ENCODE results near the gene SHISAL1.

SHISAL1 gene

GRCh38 chr22:44212936-44213335 lies 99.8 kb downstream of the SHISAL1 start:
- no peak overlapping the region for H2AFZ ChIP-seq (ENCODE audit: low read depth, low read length)
- no peak overlapping the region for H3K4me2 ChIP-seq (ENCODE audit: low read length)
- peaks cover 33% of the 10 kb centered on the region for H3K27me3 ChIP-seq (ENCODE audit: low read depth, low read length)
- no peak overlapping the region for H3K4me3 ChIP-seq (ENCODE audit: low read length)
- peaks cover 11% of the 10 kb centered on the region for H3K4me1 ChIP-seq (ENCODE audit: low read length)
- no peak overlapping the region for H3K9ac ChIP-seq (ENCODE audit: low read length)
- no peaks in the 10 kb centered on the region for H3K9me3 ChIP-seq (ENCODE audit: insufficient read depth, low read length)
- no peaks in the 10 kb centered on the region for H3K36me3 ChIP-seq (replicated peaks; ENCODE audit: low read depth, low read length)
- H4K20me1 ChIP-seq (ENCODE audit: insufficient read depth, low read length): no peaks in the 10 kb centered on the region
- no peak for TF ChIP-seq EZH2phosphoT487 (IDR thresholded peaks at IDR 0.05; ENCODE audit: low read depth)
- TF ChIP-seq CTCF (IDR thresholded peaks at IDR 0.05; ENCODE audit: low read depth, low read length): no peak
- H3K27ac ChIP-seq (ENCODE audit: low read length): no peak overlapping the region
- no peaks in the 10 kb centered on the region for H3K79me2 ChIP-seq (ENCODE audit: low read length)

- Histone ChIP-seq H3K36me3 (replicated peaks; ENCODE audit: low read depth, low read length) (no peaks in the 10 kb centered on the region), H4K20me1 (ENCODE audit: insufficient read depth, low read length) (no peaks in the 10 kb centered on the region), H2AFZ (ENCODE audit: low read depth, low read length) (no peak overlapping the region), H3K27me3 (ENCODE audit: low read depth, low read length) (peaks cover 33% of the 10 kb centered on the region), H3K79me2 (ENCODE audit: low read length) (no peaks in the 10 kb centered on the region), H3K4me2 (ENCODE audit: low read length) (no peak overlapping the region), H3K4me1 (ENCODE audit: low read length) (peaks cover 11% of the 10 kb centered on the region), H3K9ac (ENCODE audit: low read length) (no peak overlapping the region), H3K4me3 (ENCODE audit: low read length) (no peak overlapping the region), H3K27ac (ENCODE audit: low read length) (no peak overlapping the region), H3K9me3 (ENCODE audit: insufficient read depth, low read length) (no peaks in the 10 kb centered on the region)
- TF ChIP-seq CTCF (IDR thresholded peaks at IDR 0.05; ENCODE audit: low read depth, low read length): no peak
- no peak for TF ChIP-seq EZH2phosphoT487 (IDR thresholded peaks at IDR 0.05; ENCODE audit: low read depth)
Measured at GRCh38 chr22:44211946-44212930, 100.5 kb downstream of the SHISAL1 start.

- Histone ChIP-seq H3K9ac (ENCODE audit: low read length) (no peak overlapping the region), H3K79me2 (ENCODE audit: low read length) (no peaks in the 10 kb centered on the region), H3K27ac (ENCODE audit: low read length) (no peak overlapping the region), H2AFZ (ENCODE audit: low read depth, low read length) (no peak overlapping the region), H3K4me3 (ENCODE audit: low read length) (no peak overlapping the region), H3K4me1 (ENCODE audit: low read length) (peaks cover 11% of the 10 kb centered on the region), H3K4me2 (ENCODE audit: low read length) (no peak overlapping the region), H3K36me3 (replicated peaks; ENCODE audit: low read depth, low read length) (no peaks in the 10 kb centered on the region), H3K9me3 (ENCODE audit: insufficient read depth, low read length) (no peaks in the 10 kb centered on the region), H3K27me3 (ENCODE audit: low read depth, low read length) (peaks cover 33% of the 10 kb centered on the region), H4K20me1 (ENCODE audit: insufficient read depth, low read length) (no peaks in the 10 kb centered on the region)
- TF ChIP-seq CTCF (IDR thresholded peaks at IDR 0.05; ENCODE audit: low read depth, low read length) (no peak), EZH2phosphoT487 (IDR thresholded peaks at IDR 0.05; ENCODE audit: low read depth) (no peak)
Measured at GRCh38 chr22:44211256-44211945, 101.3 kb downstream of the SHISAL1 start.

- Histone ChIP-seq H2AFZ (ENCODE audit: low read depth, low read length) (no peak overlapping the region), H3K79me2 (ENCODE audit: low read length) (no peaks in the 10 kb centered on the region), H3K9me3 (ENCODE audit: insufficient read depth, low read length) (no peaks in the 10 kb centered on the region), H3K36me3 (replicated peaks; ENCODE audit: low read depth, low read length) (no peaks in the 10 kb centered on the region), H3K27me3 (ENCODE audit: low read depth, low read length) (peaks cover 33% of the 10 kb centered on the region), H3K4me2 (ENCODE audit: low read length) (no peak overlapping the region), H3K4me3 (ENCODE audit: low read length) (no peak overlapping the region), H4K20me1 (ENCODE audit: insufficient read depth, low read length) (no peaks in the 10 kb centered on the region), H3K9ac (ENCODE audit: low read length) (no peak overlapping the region), H3K27ac (ENCODE audit: low read length) (no peak overlapping the region), H3K4me1 (ENCODE audit: low read length) (peaks cover 11% of the 10 kb centered on the region)
- no peak for TF ChIP-seq EZH2phosphoT487 (IDR thresholded peaks at IDR 0.05; ENCODE audit: low read depth)
- TF ChIP-seq CTCF (IDR thresholded peaks at IDR 0.05; ENCODE audit: low read depth, low read length): no peak
Measured at GRCh38 chr22:44210722-44211121, 102.0 kb downstream of the SHISAL1 start.

Measured in OCI-LY3 (cell line).